ENCODE results near the gene THSD4. TPM values are rescaled to one million over a fixed set of nuclear protein-coding genes. Genes with fewer than 3 reads are reported as not detected.

Gene THSD4
- total and polyA plus RNA-seq, 2 of the 8 experiments (the other 6 are each of a cell fraction or from before 2014, with no cell fraction given), result 2.5 to 6.2 TPM

- Histone ChIP-seq H2BK5ac (ENCODE audit: low read depth, low read length) (no peak overlapping the region), H3K4me3 (ENCODE audit: extremely low read depth in 1 of 4, insufficient read depth in 2 of 4, low read depth in 3 of 4, low read length in 4 of 4) (no peak overlapping the region), H2AFZ (ENCODE audit: low read length) (no peak overlapping the region), H3K14ac (ENCODE audit: insufficient read length) (no peak overlapping the region), H3K27me3 (replicated peaks in 1 of 4; ENCODE audit: control insufficient read depth in 3 of 4, extremely low read depth in 1 of 4, insufficient read depth in 3 of 4, low read length in 3 of 4) (no peaks in the 10 kb centered on the region), H4K91ac (replicated peaks; ENCODE audit: insufficient read length, low read length) (no peak overlapping the region), H2BK12ac (ENCODE audit: low read depth, low read length) (peak overlapping the region; percentile 56; the same call in 1 of the 2 replicates), H3K36me3 (ENCODE audit: control insufficient read depth in 2 of 4, insufficient read depth in 4 of 4, low read length in 3 of 4) (no peaks in the 10 kb centered on the region), H4K5ac (ENCODE audit: insufficient read length, low read depth, low read length) (no peak overlapping the region), H3K23me2 (ENCODE audit: low read depth, low read length) (no peaks in the 10 kb centered on the region), H3K4me2 (ENCODE audit: insufficient read depth in 1 of 2, low read depth in 2 of 2, low read length in 2 of 2) (no peak overlapping the region), H3K79me1 (ENCODE audit: low read depth, low read length) (no peaks in the 10 kb centered on the region), H2BK15ac (ENCODE audit: low read length) (no peak overlapping the region), H4K20me1 (replicated peaks in 1 of 2; ENCODE audit: control insufficient read depth in 1 of 2, insufficient read depth in 2 of 2, low read length in 2 of 2) (no peaks in the 10 kb centered on the region), H2AK5ac (ENCODE audit: low read depth, low read length) (no peak overlapping the region), H3K4ac (replicated peaks; ENCODE audit: insufficient read length, low read depth, low read length) (no peak overlapping the region), H3K9me3 (ENCODE audit: insufficient read depth in 2 of 2, low read depth in 1 of 2, low read length in 1 of 2) (no peaks in the 10 kb centered on the region), H3K27ac (ENCODE audit: low read depth, low read length) (no peak overlapping the region), H3K18ac (ENCODE audit: extremely low read depth, low read length) (no peak overlapping the region), H3K56ac (replicated peaks; ENCODE audit: insufficient read length, low read depth, low read length) (no peak overlapping the region), H4K8ac (ENCODE audit: extremely low read depth, insufficient read depth, low read length) (no peak overlapping the region), H3K4me1 (replicated peaks in 1 of 4; ENCODE audit: control insufficient read depth in 3 of 4, insufficient read depth in 4 of 4, low read length in 3 of 4) (peaks cover 4 to 13% (median 9%) of the 10 kb centered on the region in 4 experiments), H2BK20ac (ENCODE audit: low read length) (no peak overlapping the region), H3K9ac (replicated peaks in 1 of 4; ENCODE audit: extremely low read depth in 1 of 4, low read depth in 3 of 4, low read length in 3 of 4) (no peak overlapping the region), H3K79me2 (ENCODE audit: control insufficient read depth in 1 of 2, insufficient read depth in 2 of 2, low read length in 2 of 2) (no peaks in the 10 kb centered on the region), H3K23ac (ENCODE audit: insufficient read length) (no peak overlapping the region), H2BK120ac (replicated peaks; ENCODE audit: low read depth, low read length) (no peak overlapping the region)
- FAIRE-seq, result no peak
- WGBS, 2 experiments (ENCODE audit: extremely low coverage in 1 of 2, insufficient coverage in 1 of 2, insufficient read length in 1 of 2, insufficient replicate concordance in 2 of 2, low coverage in 1 of 2, low lambda C conversion rate in 2 of 2, missing lambda C conversion rate in 1 of 2), result 94% methylated on average over 8 of the region's 8 CpGs; no CpG with 5 or more reads in 1 of the 2 experiments
- DNase-seq (ENCODE audit: low read depth in 1 of 2, low spot score in 2 of 2), result no peak
- ChIA-PET POLR2A (ENCODE audit: partially characterized antibody) (interaction anchor here (0.9 kb wide), 1 partner anchor 27 kb away, joined by 3 read pairs; no protein-coding TSS in a partner anchor), CTCF (ENCODE audit: partially characterized antibody) (interaction anchor here (0.6 to 1.4 kb wide), 3 partner anchors 10 to 139 kb away, joined by 3 to 5 read pairs (median 3); no protein-coding TSS in a partner anchor)
- TF ChIP-seq GTF2F1 (IDR thresholded peaks at IDR 0.05; ENCODE audit: borderline replicate concordance, low read depth, low read length) (no peak), CREB1 (IDR thresholded peaks at IDR 0.05) (no peak)
Measured at GRCh38 chr15:71332431-71333004, 217.2 kb downstream of the THSD4 start.

Data from H1 (cell line).